ENCODE measurements around the gene MAPT.
"Not testable (repeated sequence)": the region's sequence is repeated elsewhere in the genome, so short reads cannot be mapped to it uniquely, and the experiment has no call there.

MAPT gene

DNA sequence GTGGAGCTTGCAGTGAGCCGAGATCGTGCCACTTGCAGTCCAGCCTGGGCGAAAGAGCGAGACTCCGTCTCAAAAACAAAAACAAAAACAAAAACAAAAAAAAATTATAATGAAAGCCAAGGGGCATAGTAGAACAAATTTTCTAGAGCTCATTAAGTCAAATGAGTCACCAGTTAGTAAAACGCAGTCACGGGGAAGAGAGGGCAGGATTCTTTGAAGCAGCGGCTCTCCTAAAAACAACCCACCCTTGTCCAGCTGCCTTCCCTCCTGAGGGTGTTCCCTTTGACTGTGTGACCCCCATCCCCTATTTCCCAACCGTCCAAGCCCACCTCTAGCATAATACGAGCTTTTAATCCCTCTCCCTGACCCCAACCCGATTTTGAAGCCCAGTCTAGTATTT lies 60.6 kb downstream of the MAPT start:
- no peak for DNase-seq (ENCODE audit: low read depth)

GRCh38 chr17:45955326-45955725 lies 61.0 kb downstream of the MAPT start:
- no peak for DNase-seq (ENCODE audit: low read depth)

DNA sequence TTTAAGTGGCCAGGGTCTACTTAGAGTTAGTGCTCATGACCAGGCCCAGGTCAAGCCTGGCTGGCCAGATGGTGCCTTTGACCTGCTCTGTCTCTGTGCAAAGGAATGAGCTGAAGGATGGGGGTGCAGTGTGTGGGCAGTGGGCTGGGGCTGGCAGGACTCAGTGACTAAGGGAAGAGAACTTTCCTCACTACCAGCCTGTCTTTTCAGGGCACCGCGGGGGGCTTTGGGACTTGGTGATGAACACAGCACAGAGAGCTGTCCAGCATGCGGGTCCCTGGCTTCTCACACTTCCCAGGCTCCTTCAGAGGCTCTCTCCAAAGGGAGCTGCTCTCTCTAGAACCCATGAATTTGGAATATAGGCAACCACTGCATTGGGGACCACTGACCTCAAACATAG lies 61.7 kb downstream of the MAPT start:
- no peak for DNase-seq (ENCODE audit: low read depth)

- DNase-seq (ENCODE audit: low read depth): not testable (repeated sequence)
These were observed 62.4 kb downstream of the MAPT start for GRCh38 chr17:45956746-45957145.

DNA sequence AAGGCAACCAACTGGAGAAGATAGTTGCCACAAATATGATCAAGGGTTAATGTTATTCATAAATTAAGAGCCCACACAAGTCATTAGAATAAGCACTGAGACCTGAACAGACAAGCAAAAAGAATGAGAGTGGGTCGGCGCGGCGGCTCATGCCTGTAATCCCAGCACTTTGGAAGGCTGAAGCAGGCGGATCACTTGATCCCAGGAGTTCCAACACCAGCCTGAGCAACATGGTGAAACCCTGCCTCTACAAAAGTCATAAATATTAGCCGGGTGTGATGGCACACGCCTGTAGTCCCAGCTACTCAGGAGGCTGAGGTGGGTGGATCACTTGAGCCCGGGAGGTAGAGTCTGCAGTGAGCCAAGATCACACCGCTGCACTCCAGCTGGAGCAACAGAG lies 64.0 kb downstream of the MAPT start:
- no peak for DNase-seq (ENCODE audit: low read depth)

DNA sequence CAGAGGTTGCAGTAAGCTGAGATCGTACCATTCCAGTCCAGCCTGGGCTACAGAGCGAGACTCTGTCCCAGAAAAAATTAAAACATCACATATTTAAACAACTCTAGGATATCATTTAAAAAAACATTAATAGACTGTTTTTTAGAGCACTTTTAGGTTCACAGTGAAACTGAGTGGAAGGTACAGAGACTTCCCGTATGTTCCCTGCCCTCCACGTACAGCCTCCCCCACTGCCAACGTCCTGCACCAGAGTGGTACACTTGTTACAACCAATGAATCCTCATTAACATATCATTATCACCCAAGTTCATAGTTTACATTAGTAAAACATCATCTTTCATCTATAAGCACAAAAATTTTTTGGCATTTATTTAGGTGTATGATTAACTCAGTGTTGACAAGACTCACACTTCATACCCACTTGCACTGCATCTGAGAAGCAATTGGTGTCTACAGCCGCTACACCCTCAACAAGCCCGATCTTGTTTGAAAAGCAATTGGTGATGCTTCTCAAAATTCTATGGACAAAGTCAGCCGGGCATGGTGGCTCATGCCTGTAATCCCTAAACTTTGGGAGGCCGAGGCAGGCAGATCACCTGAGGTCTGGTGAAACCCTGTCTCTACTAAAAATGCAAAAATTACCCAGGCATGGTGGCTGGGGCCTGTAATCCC lies 64.8 kb downstream of the MAPT start:
- no peak for DNase-seq (ENCODE audit: low read depth)

- DNase-seq (ENCODE audit: low read depth): no peak
These were observed 66.0 kb downstream of the MAPT start for GRCh38 chr17:45960311-45960710.

GRCh38 chr17:45961206-45961605 lies 66.9 kb downstream of the MAPT start:
- no peak for DNase-seq (ENCODE audit: low read depth)

GRCh38 chr17:45962221-45962972 lies 68.0 kb downstream of the MAPT start:
- DNase-seq (ENCODE audit: low read depth): no peak

DNA sequence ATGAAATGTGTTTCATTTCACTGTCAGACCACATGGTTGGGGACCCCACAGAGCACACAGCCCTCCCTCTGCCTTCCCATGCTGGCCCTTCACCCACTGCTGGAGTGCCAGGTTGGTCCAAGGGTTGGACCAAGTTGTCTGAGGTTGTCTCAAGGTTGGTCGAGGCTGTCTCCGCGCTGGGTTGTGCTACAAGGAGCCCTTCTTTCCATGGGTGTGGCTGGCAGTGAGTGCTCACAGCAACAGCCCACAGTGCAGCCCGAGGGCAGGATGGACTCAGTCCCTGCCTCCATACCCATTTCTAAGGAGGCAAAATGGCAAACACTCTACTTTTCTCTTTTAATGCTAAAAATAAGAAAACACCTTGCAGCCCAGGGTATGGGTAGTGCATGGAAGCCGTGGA lies 68.9 kb downstream of the MAPT start:
- DNase-seq (ENCODE audit: low read depth): no peak

- no peak for DNase-seq (ENCODE audit: low read depth)
These were observed 69.5 kb downstream of the MAPT start for GRCh38 chr17:45963889-45964288.

DNA sequence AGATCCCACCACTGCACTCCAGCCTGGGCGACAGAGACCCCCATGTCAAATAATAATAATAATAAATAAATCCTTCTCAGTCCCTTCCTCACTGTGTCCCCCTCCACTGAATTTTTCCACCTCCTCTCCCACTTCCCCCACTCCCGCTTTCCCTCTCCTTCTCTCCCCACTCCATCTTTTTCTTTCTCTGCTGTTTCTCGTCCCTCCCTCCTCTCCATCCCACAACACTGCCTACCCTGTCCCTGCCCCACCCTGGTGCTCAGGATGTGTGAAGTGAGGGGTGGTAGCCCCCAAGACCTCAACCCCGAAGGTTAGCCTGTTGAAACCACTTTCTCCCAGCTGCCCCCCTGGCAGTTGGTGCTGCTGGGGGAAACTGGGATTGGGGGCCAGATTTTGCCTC lies 70.3 kb downstream of the MAPT start:
- no peak for DNase-seq (ENCODE audit: low read depth)

DNA sequence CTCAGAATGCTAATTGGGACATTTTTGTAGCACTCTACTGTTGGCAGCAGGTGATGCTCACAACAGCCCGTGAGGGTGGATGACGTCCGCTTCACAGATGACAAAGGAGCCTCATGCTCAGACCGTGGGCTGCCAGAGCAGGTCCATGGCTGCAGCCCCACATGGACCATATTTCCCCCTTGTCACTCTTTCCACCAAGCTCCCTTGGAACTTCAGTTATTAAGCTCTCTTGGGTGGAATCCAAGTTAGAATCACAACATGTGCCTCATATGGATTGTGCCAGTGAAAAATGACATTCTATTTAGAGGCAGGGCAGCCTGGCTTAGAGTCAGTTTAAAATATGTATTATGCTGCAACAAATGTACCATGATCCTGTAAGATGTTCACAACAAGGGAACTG lies 71.5 kb downstream of the MAPT start:
- no peak for DNase-seq (ENCODE audit: low read depth)

- no peak for DNase-seq (ENCODE audit: low read depth)
These were observed 72.4 kb downstream of the MAPT start for GRCh38 chr17:45966606-45967280.

GRCh38 chr17:45967378-45967777 lies 73.0 kb downstream of the MAPT start:
- DNase-seq (ENCODE audit: low read depth): no peak

DNA sequence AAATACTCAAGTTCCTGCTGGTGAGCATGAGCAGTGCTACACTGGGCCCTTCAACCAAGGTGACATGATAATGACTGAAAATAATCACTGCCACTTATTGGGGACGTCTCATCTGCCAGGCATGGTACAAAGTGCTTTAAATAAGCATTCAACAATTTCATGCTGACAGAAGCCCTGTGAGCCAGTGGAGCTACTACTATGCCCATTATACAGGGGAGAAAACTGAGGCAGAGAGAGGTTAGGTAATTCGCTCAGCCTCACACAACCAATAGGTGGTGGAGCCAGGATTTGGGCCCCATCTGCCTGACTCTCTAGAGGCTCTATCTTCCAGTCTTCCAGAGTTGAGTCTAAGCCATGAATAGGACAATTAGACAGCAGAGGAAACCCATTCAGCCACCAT lies 74.4 kb downstream of the MAPT start:
- DNase-seq (ENCODE audit: low read depth): no peak

GRCh38 chr17:45969726-45970125 lies 75.4 kb downstream of the MAPT start:
- DNase-seq (ENCODE audit: low read depth): no peak

- DNase-seq (ENCODE audit: low read depth): no peak
These were observed 76.3 kb downstream of the MAPT start for GRCh38 chr17:45970659-45971058.

DNA sequence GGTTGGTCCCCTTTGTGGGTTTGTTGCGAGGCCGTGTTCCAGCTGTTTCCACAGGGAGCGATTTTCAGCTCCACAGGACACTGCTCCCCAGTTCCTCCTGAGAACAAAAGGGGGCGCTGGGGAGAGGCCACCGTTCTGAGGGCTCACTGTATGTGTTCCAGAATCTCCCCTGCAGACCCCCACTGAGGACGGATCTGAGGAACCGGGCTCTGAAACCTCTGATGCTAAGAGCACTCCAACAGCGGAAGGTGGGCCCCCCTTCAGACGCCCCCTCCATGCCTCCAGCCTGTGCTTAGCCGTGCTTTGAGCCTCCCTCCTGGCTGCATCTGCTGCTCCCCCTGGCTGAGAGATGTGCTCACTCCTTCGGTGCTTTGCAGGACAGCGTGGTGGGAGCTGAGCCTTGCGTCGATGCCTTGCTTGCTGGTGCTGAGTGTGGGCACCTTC lies 77.4 kb downstream of the MAPT start:
- DNase-seq (ENCODE audit: low read depth): no peak

- no peak for DNase-seq (ENCODE audit: low read depth)
These were observed 78.2 kb downstream of the MAPT start for GRCh38 chr17:45972531-45972930.

DNA sequence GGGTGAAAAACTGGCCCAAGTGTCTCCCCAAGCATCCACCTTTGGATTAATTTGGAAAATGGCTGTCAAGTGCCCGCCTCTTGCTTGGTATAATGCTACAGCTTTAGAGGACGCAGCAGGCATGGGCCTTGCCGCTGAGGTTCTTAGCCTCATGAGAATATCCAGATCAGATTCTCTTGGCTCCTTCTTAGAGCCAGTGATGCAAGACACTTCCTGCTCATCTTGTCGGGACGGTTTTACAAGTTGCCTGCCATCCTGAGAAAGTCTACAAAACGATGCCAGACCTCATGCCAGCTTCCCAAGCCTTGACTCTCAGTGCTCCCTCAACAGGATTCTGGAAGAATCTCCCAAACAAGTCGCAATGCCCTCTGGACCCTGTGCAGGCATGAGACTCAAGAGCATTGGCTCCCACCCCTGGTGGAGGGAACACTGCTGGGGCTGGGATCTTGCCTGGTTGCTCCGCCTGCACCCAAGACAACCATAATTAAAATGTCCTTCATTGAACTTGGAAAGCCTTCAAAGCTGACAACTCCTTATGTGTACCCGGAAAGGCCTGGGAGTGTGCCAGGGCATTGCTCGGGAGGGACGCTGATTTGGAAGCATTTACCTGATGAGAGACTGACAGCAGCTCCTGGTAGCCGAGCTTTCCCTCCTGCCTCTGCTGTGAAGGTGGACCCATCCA lies 78.9 kb downstream of the MAPT start:
- no peak for DNase-seq (ENCODE audit: low read depth)

- DNase-seq (ENCODE audit: low read depth): no peak
These were observed 79.8 kb downstream of the MAPT start for GRCh38 chr17:45973946-45974859.
